Neural cell (in vitro differentiated cells): ENCODE measurements around the gene AGA. TPM values are rescaled to one million over a fixed set of nuclear protein-coding genes. Genes with fewer than 3 reads are reported as not detected.

Source experiments
- H2AFZ ChIP-seq: fragments of 200-600, 300-800 bp; sonication (generic), shearing (Covaris generic); 2 replicates; pipeline ENCODE4 v1.6.0; 2014; ENCODE audit warnings: low read depth, mild to moderate bottlenecking, antibody characterized with exemption, low read length, moderate library complexity
- H3F3A ChIP-seq: fragments of 200-600 bp; shearing (Covaris generic); 2 replicates; pipeline ENCODE4 v1.6.1; 2016; ENCODE audit warnings: mild to moderate bottlenecking, moderate library complexity, mixed read lengths, antibody characterized with exemption, low read length; ENCODE audit not compliant: insufficient read depth, poor library complexity, severe bottlenecking
- H3K27ac ChIP-seq: fragments of 200-600, 300-800 bp; sonication (generic), shearing (Covaris generic); 2 replicates; pipeline ENCODE4 v1.5.1; 2014; ENCODE audit warnings: mild to moderate bottlenecking, low read length, moderate library complexity
- H3K27me3 ChIP-seq: fragments of 300-800, 200-600 bp; sonication (generic), shearing (Covaris generic); 2 replicates; pipeline ENCODE4 v1.6.0; 2014; ENCODE audit warnings: mild to moderate bottlenecking, low read depth, low read length, moderate library complexity; ENCODE audit not compliant: insufficient read depth
- H3K36me3 ChIP-seq: fragments of 300-800, 200-600 bp; sonication (generic), shearing (Covaris generic); 2 replicates; pipeline ENCODE4 v1.5.1; 2014; ENCODE audit warnings: mild to moderate bottlenecking, antibody characterized with exemption, low read length, moderate library complexity; ENCODE audit not compliant: insufficient read depth
- H3K4me2 ChIP-seq: fragments of 300-800, 200-600 bp; sonication (generic), shearing (Covaris generic); 2 replicates; pipeline ENCODE4 v1.6.0; 2014; ENCODE audit warnings: mild to moderate bottlenecking, low read length
- H3K4me3 ChIP-seq: fragments of 300-800, 200-600 bp; sonication (generic), shearing (Covaris generic); 2 replicates; pipeline ENCODE4 v1.5.1; 2014; ENCODE audit warnings: mild to moderate bottlenecking, low read length, moderate library complexity
- H3K79me2 ChIP-seq: fragments of 200-600 bp; shearing (Covaris generic); replicated peaks from 2 replicates; pipeline ENCODE4 v1.6.0; 2014; ENCODE audit warnings: mild to moderate bottlenecking, low read length, moderate library complexity; ENCODE audit not compliant: insufficient read depth
- H3K9ac ChIP-seq: fragments of 300-800, 200-600 bp; sonication (generic), shearing (Covaris generic); 2 replicates; pipeline ENCODE4 v1.6.1; 2016; ENCODE audit warnings: mild to moderate bottlenecking, low read length, mixed read lengths
- H3K9me2 ChIP-seq: fragments of 200-600 bp; shearing (Covaris generic); 2 replicates; pipeline ENCODE4 v1.6.1; 2016; ENCODE audit warnings: mild to moderate bottlenecking, low read length, mixed read lengths; ENCODE audit not compliant: insufficient read depth
- H3K9me3 ChIP-seq: fragments of 200-600, 300-800 bp; sonication (generic), shearing (Covaris generic); 2 replicates; pipeline ENCODE4 v1.6.1; 2016; ENCODE audit warnings: mild to moderate bottlenecking, mixed run types, low read length, moderate library complexity, mixed read lengths
- H4K20me1 ChIP-seq: fragments of 200-600 bp; shearing (Covaris generic); 2 replicates; pipeline ENCODE4 v1.6.1; 2016; ENCODE audit warnings: mild to moderate bottlenecking, mixed run types; ENCODE audit not compliant: insufficient read depth
- EP300 ChIP-seq: fragments of 450-650 bp; conservative IDR thresholded peaks from 2 replicates; pipeline ENCODE4 v1.6.1; 2014; ENCODE audit warnings: antibody characterized with exemption, mild to moderate bottlenecking, moderate library complexity; ENCODE audit not compliant: poor library complexity, severe bottlenecking
- EZH2 ChIP-seq: fragments of 200-600, 300-800 bp; shearing (Covaris generic), sonication (generic); IDR thresholded peaks from 2 replicates; pipeline ENCODE4 v1.6.1; 2014; ENCODE audit warnings: antibody characterized with exemption, low read length, borderline replicate concordance, mild to moderate bottlenecking; ENCODE audit not compliant: insufficient read depth, poor library complexity, severe bottlenecking
- MXI1 ChIP-seq: fragments of 450-650 bp; conservative IDR thresholded peaks from 2 replicates; pipeline ENCODE4 v1.6.1; 2014; ENCODE audit warnings: antibody characterized with exemption, mild to moderate bottlenecking; ENCODE audit not compliant: poor library complexity, severe bottlenecking
- POLR2AphosphoS5 ChIP-seq: IDR thresholded peaks from 2 replicates; pipeline ENCODE4 v1.6.1; 2012
- RAD21 ChIP-seq: fragments of 450-650 bp; conservative IDR thresholded peaks from 2 replicates; pipeline ENCODE4 v1.6.1; 2014; ENCODE audit warnings: antibody characterized with exemption, mild to moderate bottlenecking, moderate library complexity
- REST ChIP-seq: IDR thresholded peaks from 2 replicates; pipeline ENCODE4 v1.6.1; 2012; ENCODE audit warnings: borderline replicate concordance
- SMC3 ChIP-seq: fragments of 450-650 bp; conservative IDR thresholded peaks from 2 replicates; pipeline ENCODE4 v1.6.1; 2014; ENCODE audit warnings: antibody characterized with exemption, mild to moderate bottlenecking, moderate library complexity; ENCODE audit not compliant: poor library complexity
- TAF1 ChIP-seq: IDR thresholded peaks from 2 replicates; pipeline ENCODE4 v1.6.1; 2012; ENCODE audit warnings: low read depth
- polyA plus RNA-seq: library from polyadenylated mRNA; depleted of rRNA; stranded (reverse); fragments of >200 nt; gene quantifications from 2 replicates; pipeline ENCODE4 v1.2.3, GENCODE V29; 2014
- TF ChIP-seq, protein P1 (sequence below): fragments of 450-650 bp; IDR thresholded peaks from 2 replicates; pipeline ENCODE4 v1.5.1; 2014; ENCODE audit warnings: antibody characterized with exemption, mild to moderate bottlenecking, moderate library complexity; ENCODE audit not compliant: poor library complexity, severe bottlenecking

The AGA gene
- polyA plus RNA-seq, 1 donor from 2014 or later: 3.1 TPM

DNA sequence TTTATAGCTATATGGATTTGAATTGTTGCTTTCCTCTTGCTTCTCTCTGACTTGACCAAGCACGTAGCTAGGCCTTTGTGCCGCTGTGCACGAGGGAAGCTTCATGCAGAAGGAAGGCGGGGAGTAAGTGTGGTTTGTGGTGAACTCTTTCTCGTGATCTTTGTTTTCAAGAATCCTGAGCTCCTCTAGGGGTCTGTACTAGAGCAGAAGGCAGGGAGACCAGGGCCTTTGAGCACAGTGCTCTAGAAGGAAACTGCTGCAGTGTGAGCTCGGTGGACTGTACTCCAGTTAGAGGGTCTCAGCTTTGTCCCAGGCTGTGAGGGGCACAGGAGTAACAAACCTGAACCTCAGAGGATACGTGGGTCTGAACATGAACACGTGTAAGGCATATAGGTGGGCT lies 49.0 kb downstream of the AGA start:
- Histone ChIP-seq H3K9ac (no peak overlapping the region), H3F3A (no peaks in the 10 kb centered on the region), H4K20me1 (no peaks in the 10 kb centered on the region), H3K27me3 (no peaks in the 10 kb centered on the region), H3K4me2 (no peak overlapping the region), H3K9me3 (no peaks in the 10 kb centered on the region), H3K79me2 (no peaks in the 10 kb centered on the region), H3K4me3 (no peak overlapping the region), H2AFZ (no peak overlapping the region), H3K36me3 (no peaks in the 10 kb centered on the region), H3K27ac (no peak overlapping the region), H3K9me2 (no peaks in the 10 kb centered on the region)
- no peak for TF ChIP-seq POLR2AphosphoS5

- Histone ChIP-seq H3F3A (no peaks in the 10 kb centered on the region), H3K4me3 (no peak overlapping the region), H3K4me2 (no peak overlapping the region), H3K27me3 (no peaks in the 10 kb centered on the region), H2AFZ (no peak overlapping the region), H3K27ac (no peak overlapping the region), H3K36me3 (no peaks in the 10 kb centered on the region), H3K79me2 (no peaks in the 10 kb centered on the region), H3K9me2 (no peaks in the 10 kb centered on the region), H4K20me1 (no peaks in the 10 kb centered on the region), H3K9me3 (no peaks in the 10 kb centered on the region), H3K9ac (no peak overlapping the region)
- TF ChIP-seq RAD21: no peak
- no peak for TF ChIP-seq EZH2
Measured at GRCh38 chr4:177391953-177392352, 50.3 kb downstream of the AGA start.

- Histone ChIP-seq H4K20me1 (no peaks in the 10 kb centered on the region), H3K9me3 (no peaks in the 10 kb centered on the region), H2AFZ (no peak overlapping the region), H3K9ac (no peak overlapping the region), H3K27ac (no peak overlapping the region), H3K4me3 (no peak overlapping the region), H3K36me3 (no peaks in the 10 kb centered on the region), H3K4me2 (no peak overlapping the region), H3K79me2 (no peaks in the 10 kb centered on the region), H3K27me3 (no peaks in the 10 kb centered on the region), H3F3A (no peaks in the 10 kb centered on the region), H3K9me2 (no peaks in the 10 kb centered on the region)
- TF ChIP-seq EP300 (no peak), MXI1 (no peak), REST (no peak), RAD21 (no peak), SMC3 (no peak), POLR2AphosphoS5 (no peak), EZH2 (no peak), TAF1 (no peak)
- TF ChIP-seq, protein P1, sequence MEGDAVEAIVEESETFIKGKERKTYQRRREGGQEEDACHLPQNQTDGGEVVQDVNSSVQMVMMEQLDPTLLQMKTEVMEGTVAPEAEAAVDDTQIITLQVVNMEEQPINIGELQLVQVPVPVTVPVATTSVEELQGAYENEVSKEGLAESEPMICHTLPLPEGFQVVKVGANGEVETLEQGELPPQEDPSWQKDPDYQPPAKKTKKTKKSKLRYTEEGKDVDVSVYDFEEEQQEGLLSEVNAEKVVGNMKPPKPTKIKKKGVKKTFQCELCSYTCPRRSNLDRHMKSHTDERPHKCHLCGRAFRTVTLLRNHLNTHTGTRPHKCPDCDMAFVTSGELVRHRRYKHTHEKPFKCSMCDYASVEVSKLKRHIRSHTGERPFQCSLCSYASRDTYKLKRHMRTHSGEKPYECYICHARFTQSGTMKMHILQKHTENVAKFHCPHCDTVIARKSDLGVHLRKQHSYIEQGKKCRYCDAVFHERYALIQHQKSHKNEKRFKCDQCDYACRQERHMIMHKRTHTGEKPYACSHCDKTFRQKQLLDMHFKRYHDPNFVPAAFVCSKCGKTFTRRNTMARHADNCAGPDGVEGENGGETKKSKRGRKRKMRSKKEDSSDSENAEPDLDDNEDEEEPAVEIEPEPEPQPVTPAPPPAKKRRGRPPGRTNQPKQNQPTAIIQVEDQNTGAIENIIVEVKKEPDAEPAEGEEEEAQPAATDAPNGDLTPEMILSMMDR: no peak
Measured at GRCh38 chr4:177391287-177391686, 51.0 kb downstream of the AGA start.
